ENCODE data around the gene ETDA. TPM values are rescaled to one million over a fixed set of nuclear protein-coding genes. Genes with fewer than 3 reads are reported as not detected.

ETDA gene
- total and polyA plus RNA-seq, 2 of the 8 experiments (the other 6 are each of a cell fraction or from before 2014, with no cell fraction given): not detected

DNA sequence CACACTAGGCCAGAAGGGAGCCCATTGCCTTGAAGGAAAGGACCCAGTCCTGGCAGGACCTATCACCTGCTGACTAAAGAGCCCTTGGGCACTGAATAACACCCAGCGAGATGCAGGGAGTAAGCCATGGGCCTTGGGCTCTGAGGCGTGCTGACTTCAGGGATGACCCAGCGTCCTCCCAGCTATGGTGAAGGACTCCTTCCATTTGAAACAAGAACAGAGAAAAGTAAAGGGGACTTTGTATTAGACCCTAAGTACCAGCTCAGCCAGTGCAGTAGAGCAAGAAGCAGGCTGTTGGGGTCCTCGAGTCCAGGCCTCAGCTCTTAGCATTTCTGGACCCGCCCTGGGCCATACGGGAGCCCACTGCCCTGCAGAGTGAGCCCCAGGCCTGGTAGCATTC lies 5.1 kb downstream of the ETDA start:
- H3K4me3 ChIP-seq (ENCODE audit: extremely low read depth in 1 of 4, insufficient read depth in 2 of 4, low read depth in 3 of 4, low read length in 4 of 4): no peak overlapping the region
- no peak overlapping the region for H2AFZ ChIP-seq (ENCODE audit: low read length)
- no peak overlapping the region for H4K91ac ChIP-seq (replicated peaks; ENCODE audit: insufficient read length, low read length)
- H3K4ac ChIP-seq (replicated peaks; ENCODE audit: insufficient read length, low read depth, low read length): no peak overlapping the region
- no peak overlapping the region for H2BK5ac ChIP-seq (ENCODE audit: low read depth, low read length)
- H3K79me2 ChIP-seq (ENCODE audit: control insufficient read depth in 1 of 2, insufficient read depth in 2 of 2, low read length in 2 of 2): no peaks in the 10 kb centered on the region
- H3K56ac ChIP-seq (replicated peaks; ENCODE audit: insufficient read length, low read depth, low read length): no peak overlapping the region
- H3K9ac ChIP-seq (replicated peaks in 1 of 4; ENCODE audit: extremely low read depth in 1 of 4, low read depth in 3 of 4, low read length in 3 of 4): no peak overlapping the region
- WGBS, 2 experiments (ENCODE audit: extremely low coverage in 1 of 2, insufficient coverage in 1 of 2, insufficient read length in 1 of 2, insufficient replicate concordance in 2 of 2, low coverage in 1 of 2, low lambda C conversion rate in 2 of 2, missing lambda C conversion rate in 1 of 2): 95% methylated on average over 5 of the region's 6 CpGs; no CpG with 5 or more reads in 1 of the 2 experiments
- H3K79me1 ChIP-seq (ENCODE audit: low read depth, low read length): no peaks in the 10 kb centered on the region
- no peaks in the 10 kb centered on the region for H3K27me3 ChIP-seq (replicated peaks in 1 of 4; ENCODE audit: control insufficient read depth in 3 of 4, extremely low read depth in 1 of 4, insufficient read depth in 3 of 4, low read length in 3 of 4)
- H3K18ac ChIP-seq (ENCODE audit: extremely low read depth, low read length): no peak overlapping the region
- no peak overlapping the region for H2BK15ac ChIP-seq (ENCODE audit: low read length)
- ChIA-PET POLR2A (ENCODE audit: partially characterized antibody) (no interaction called here), CTCF (ENCODE audit: partially characterized antibody) (no interaction called here)
- no peaks in the 10 kb centered on the region for H3K9me3 ChIP-seq (ENCODE audit: insufficient read depth in 2 of 2, low read depth in 1 of 2, low read length in 1 of 2)
- H3K23ac ChIP-seq (ENCODE audit: insufficient read length): no peak overlapping the region
- no peak overlapping the region for H2BK20ac ChIP-seq (ENCODE audit: low read length)
- H4K20me1 ChIP-seq (replicated peaks in 1 of 2; ENCODE audit: control insufficient read depth in 1 of 2, insufficient read depth in 2 of 2, low read length in 2 of 2): no peaks in the 10 kb centered on the region
- no peaks in the 10 kb centered on the region for H3K36me3 ChIP-seq (ENCODE audit: control insufficient read depth in 2 of 4, insufficient read depth in 4 of 4, low read length in 3 of 4)
- H4K8ac ChIP-seq (ENCODE audit: extremely low read depth, insufficient read depth, low read length): no peak overlapping the region
- no peak overlapping the region for H2BK120ac ChIP-seq (replicated peaks; ENCODE audit: low read depth, low read length)
- no peak overlapping the region for H2AK5ac ChIP-seq (ENCODE audit: low read depth, low read length)
- H3K14ac ChIP-seq (ENCODE audit: insufficient read length): no peak overlapping the region
- H3K4me2 ChIP-seq (ENCODE audit: insufficient read depth in 1 of 2, low read depth in 2 of 2, low read length in 2 of 2): no peak overlapping the region
- DNase-seq (ENCODE audit: low read depth in 1 of 2, low spot score in 2 of 2) (no peak), FAIRE-seq (no peak)
- no peak overlapping the region for H4K5ac ChIP-seq (ENCODE audit: insufficient read length, low read depth, low read length)
- no peaks in the 10 kb centered on the region for H3K4me1 ChIP-seq (replicated peaks in 1 of 4; ENCODE audit: control insufficient read depth in 3 of 4, insufficient read depth in 4 of 4, low read length in 3 of 4)
- no peak overlapping the region for H2BK12ac ChIP-seq (ENCODE audit: low read depth, low read length)
- no peaks in the 10 kb centered on the region for H3K23me2 ChIP-seq (ENCODE audit: low read depth, low read length)
- no peak overlapping the region for H3K27ac ChIP-seq (ENCODE audit: low read depth, low read length)
- no peak for TF ChIP-seq BCL11A (IDR thresholded peaks at IDR 0.05; ENCODE audit: low read depth in 2 of 2, low read length in 2 of 2)
- no peak for TF ChIP-seq BRCA1 (IDR thresholded peaks at IDR 0.05; ENCODE audit: low read depth, low read length)
- TF ChIP-seq, protein P1, sequence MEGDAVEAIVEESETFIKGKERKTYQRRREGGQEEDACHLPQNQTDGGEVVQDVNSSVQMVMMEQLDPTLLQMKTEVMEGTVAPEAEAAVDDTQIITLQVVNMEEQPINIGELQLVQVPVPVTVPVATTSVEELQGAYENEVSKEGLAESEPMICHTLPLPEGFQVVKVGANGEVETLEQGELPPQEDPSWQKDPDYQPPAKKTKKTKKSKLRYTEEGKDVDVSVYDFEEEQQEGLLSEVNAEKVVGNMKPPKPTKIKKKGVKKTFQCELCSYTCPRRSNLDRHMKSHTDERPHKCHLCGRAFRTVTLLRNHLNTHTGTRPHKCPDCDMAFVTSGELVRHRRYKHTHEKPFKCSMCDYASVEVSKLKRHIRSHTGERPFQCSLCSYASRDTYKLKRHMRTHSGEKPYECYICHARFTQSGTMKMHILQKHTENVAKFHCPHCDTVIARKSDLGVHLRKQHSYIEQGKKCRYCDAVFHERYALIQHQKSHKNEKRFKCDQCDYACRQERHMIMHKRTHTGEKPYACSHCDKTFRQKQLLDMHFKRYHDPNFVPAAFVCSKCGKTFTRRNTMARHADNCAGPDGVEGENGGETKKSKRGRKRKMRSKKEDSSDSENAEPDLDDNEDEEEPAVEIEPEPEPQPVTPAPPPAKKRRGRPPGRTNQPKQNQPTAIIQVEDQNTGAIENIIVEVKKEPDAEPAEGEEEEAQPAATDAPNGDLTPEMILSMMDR (IDR thresholded peaks at IDR 0.05; ENCODE audit: control extremely low read depth in 1 of 3, insufficient read depth in 1 of 3, low read depth in 1 of 3, low read length in 3 of 3): no peak
- TF ChIP-seq NRF1 (IDR thresholded peaks at IDR 0.05; ENCODE audit: low read depth, low read length): no peak
- no peak for TF ChIP-seq KDM4A (IDR thresholded peaks at IDR 0.05; ENCODE audit: low read depth, low read length, severe bottlenecking)
- TF ChIP-seq PHF8 (conservative IDR thresholded peaks at IDR 0.05; ENCODE audit: low read depth, low read length): no peak
- TF ChIP-seq CBX8 (IDR thresholded peaks at IDR 0.05; ENCODE audit: borderline replicate concordance, low read depth, low read length): no peak
- no peak for TF ChIP-seq YY1 (IDR thresholded peaks at IDR 0.05; ENCODE audit: low read depth, low read length)
- no peak for TF ChIP-seq POLR2A (IDR thresholded peaks at IDR 0.05; ENCODE audit: control extremely low read depth in 1 of 2, low read depth in 2 of 2, low read length in 2 of 2)
- TF ChIP-seq RFX5 (IDR thresholded peaks at IDR 0.05; ENCODE audit: borderline replicate concordance, low read depth, low read length): no peak
- TF ChIP-seq GTF2F1 (IDR thresholded peaks at IDR 0.05; ENCODE audit: borderline replicate concordance, low read depth, low read length): no peak
- no peak for TF ChIP-seq TCF12 (IDR thresholded peaks at IDR 0.05; ENCODE audit: low read depth, low read length)
- no peak for TF ChIP-seq SP1 (IDR thresholded peaks at IDR 0.05; ENCODE audit: low read depth, low read length)

Measured in H1 (cell line).